GM19193 (cell line): ENCODE data around the gene BAHD1.

Source experiments
- POLR2A ChIP-seq: IDR thresholded peaks from 4 replicates; pipeline ENCODE4 v1.6.1; 2011; ENCODE audit not compliant: insufficient read depth, insufficient read length; ENCODE audit errors: extremely low read depth

The BAHD1 gene

DNA sequence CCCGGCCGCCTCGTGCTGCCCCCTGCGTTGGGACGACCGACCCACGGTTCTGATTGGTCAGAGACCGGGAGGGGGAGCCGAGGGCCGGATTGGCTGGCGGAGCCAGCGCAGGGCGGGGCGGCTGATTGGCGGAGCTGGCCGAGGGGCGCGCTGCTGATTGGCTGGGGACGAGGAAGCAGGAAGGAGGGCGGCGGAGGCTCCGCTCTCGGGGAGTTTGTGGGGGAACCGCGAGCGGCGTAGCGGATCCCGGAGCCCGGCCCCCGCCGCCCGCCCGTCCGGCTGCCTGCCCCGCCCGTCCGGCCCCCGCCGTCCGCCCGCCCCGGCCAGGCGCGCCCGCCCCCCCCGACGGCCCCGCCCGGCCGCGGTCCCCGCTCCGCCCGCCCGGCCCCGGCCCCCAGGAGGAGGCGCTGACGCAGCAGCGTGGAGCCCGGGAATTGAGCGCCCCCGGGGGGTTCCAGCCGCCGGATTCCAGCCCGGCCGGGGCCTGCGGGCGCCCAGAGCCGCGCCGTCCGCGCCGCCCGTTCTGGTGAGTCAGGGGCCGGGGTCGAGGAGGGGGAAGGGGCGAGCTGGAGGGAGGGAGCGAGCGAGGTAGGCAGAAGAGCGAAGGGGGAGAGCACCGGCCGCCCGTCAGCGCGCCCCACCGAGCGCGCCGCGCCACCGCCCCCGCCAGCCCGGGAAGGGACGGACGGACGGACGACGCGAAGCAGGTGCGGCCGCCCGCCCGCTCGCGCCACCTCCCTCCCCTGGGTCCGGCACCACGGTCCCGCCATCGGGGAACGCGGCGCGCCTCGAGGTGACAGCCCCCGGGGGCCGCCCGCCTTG lies at the start of gene BAHD1:
Gene BAHD1, plus strand, starts transcription at position 211 of the 822 bp plus-strand sequence. CDS start 17,512 bp downstream, outside the sequence.
- TF ChIP-seq POLR2A = peak; percentile 40

GRCh38 chr15:40392986-40393948 lies 47.5 kb upstream of the BAHD1 start:
- TF ChIP-seq POLR2A = no peak

DNA sequence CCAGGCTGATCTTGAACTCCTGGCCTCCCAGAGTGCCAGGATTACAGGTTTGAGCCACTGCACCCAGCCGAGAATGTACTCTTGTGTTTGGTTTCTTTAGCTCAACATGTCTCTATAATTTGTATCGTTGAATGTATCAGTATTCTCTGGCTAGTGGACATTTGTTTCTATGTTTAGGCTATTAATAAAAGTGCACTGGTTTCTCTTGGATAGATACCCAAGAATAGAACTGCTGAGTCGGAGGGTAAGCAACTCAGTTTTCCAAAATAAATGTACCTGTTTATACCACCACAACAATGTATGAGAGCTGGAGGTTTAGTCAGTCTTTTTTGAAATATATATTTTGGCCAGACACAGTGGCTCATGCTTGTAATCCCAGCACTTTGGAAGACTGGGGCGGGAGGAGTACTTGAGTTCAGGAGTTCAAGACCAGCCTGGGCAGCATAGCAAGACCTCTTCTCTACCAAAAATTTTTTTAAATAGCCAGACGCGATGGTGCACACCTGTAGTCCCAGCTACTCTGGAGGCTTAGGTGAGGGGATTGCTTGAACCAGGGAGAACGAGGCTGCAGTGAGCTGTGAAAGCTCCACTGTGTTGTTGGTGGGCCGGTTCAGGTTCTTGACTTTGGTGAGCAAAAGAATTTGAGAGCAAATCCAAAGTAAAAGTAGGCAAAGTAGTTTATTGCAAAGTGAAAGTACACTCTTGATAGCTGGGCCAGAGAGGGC lies 42.9 kb upstream of the BAHD1 start:
- no peak for TF ChIP-seq POLR2A

GRCh38 chr15:40398413-40398873 lies 42.3 kb upstream of the BAHD1 start:
- no peak for TF ChIP-seq POLR2A

DNA sequence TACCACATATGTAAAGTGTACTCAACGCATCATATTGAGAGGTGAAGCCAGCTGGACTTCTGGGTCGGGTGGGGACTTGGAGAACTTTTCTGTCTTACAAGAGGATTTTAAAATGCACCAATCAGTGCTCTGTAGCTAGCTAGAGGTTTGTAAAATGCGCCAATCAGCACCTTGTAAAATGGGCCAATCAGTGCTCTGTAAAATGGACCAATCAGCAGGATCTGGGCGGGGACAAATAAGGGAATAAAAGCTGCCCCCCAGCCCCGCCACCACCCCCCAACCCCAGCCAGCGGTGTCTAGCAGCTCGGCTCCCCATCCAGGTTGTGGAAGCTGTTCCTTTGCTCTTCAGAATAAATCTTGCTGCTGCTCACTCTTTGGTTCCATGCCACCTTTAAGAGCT lies 41.4 kb upstream of the BAHD1 start:
- no peak for TF ChIP-seq POLR2A

GRCh38 chr15:40405501-40406381 lies 35.0 kb upstream of the BAHD1 start, which contains the start of gene IVD:
TSS of gene IVD (plus strand) at chr15:40405795. CDS start at chr15:40405828, 33 bp downstream.
- peak; percentile 89 for TF ChIP-seq POLR2A

DNA sequence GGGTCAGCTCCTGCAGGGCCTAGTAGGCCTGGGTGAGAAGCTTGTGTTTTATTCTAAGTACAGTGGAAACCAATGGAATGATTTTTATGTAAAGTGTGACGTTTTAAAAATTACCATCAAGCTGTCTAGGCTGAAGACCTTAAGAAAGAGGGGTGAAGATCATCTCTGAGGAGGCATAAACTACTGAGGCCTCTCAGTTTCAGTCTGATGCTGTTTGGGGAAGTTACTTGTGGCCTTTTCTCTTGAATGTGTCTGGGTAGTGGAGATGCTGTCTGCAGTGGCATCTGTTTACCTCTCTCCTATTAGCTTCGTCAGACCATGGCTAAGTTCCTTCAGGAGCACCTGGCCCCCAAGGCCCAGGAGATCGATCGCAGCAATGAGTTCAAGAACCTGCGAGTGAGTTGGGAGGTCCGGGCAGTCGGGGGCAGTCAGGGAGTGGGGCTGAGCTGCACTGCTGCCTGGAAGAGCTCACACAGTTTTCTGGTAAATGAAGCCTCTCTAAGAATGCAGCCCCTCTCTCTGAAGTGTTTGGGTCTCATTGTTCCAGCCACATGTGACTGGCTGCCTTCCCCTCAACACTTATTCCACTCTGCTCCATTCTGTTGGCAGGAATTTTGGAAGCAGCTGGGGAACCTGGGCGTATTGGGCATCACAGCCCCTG lies 33.3 kb upstream of the BAHD1 start:
- TF ChIP-seq POLR2A = no peak

DNA sequence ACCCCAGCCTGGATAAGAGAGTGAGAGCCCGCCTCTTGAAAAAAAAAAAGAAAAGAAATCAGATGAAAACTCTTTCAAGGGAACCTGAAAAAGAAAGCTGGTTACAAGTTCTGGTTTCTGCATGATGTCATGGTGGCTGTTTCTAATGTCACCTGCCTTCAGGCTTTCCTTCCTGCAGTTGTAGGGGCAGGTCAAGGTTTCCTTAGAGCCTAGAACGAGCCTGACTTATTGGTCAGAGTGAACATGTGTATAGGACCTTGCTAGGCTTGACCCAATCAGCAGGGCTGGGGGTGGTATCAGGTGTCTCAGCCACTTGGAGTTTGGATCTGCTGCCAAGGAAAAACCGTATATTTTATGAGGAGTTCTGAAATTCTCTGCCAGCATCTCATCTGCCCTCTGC lies 31.4 kb upstream of the BAHD1 start:
- no peak for TF ChIP-seq POLR2A

- no peak for TF ChIP-seq POLR2A
Observed at GRCh38 chr15:40410476-40410875, 30.3 kb upstream of the BAHD1 start.

- no peak for TF ChIP-seq POLR2A
Observed at GRCh38 chr15:40412095-40412759, 28.5 kb upstream of the BAHD1 start.

DNA sequence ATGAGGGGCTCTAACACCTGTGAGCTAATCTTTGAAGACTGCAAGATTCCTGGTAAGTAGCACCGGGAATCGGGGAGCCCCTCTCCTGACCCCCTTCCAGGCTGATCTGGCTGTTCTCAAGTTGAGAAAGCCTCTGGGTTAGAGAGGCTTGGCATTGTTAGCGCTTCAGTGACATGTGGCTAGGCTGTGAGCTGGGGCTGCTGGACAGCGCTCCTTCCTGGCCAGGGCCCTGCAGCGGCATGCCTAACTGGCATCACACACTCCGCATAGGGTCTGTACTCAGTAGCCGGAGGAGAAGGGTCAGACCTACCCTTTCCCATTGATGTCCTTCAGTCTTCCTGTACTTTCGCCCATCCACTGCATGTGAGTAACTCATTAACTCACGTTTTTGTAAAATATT lies 27.7 kb upstream of the BAHD1 start:
- no peak for TF ChIP-seq POLR2A

DNA sequence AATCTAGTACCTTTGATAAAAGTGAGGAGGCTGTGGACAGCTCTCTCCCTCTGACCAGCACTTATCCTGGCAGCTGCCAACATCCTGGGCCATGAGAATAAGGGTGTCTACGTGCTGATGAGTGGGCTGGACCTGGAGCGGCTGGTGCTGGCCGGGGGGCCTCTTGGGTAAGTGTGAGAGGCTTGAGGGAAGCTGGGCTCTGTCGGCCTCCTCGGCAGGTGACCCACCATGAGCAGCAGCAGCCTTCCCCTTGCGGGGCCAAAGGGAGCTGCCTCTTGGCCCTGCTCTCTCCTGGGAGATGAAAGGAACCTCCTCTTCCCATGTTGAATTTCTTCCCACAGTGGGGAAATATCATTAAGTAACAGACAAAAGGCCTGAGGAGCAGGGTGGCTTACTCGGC lies 25.9 kb upstream of the BAHD1 start:
- TF ChIP-seq POLR2A = no peak

GRCh38 chr15:40415226-40415625 lies 25.5 kb upstream of the BAHD1 start:
- TF ChIP-seq POLR2A = no peak

DNA sequence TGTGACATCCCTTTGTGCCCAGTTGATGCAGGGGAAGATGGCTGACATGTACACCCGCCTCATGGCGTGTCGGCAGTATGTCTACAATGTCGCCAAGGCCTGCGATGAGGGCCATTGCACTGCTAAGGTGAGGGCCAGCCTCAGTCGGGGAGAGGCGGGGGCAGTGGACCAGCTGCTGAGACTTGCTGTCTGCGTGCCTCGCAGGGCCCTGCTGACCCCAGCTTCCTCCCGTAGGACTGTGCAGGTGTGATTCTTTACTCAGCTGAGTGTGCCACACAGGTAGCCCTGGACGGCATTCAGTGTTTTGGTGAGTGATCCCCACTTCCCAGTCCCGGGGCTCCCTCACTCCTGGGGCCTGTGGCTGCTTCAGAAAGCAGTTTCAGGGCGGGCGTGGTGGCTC lies 24.7 kb upstream of the BAHD1 start:
- no peak for TF ChIP-seq POLR2A
